Ishikawa (cell line): ENCODE data around the gene MAST4.

Experiments used
- CEBPB ChIP-seq: IDR thresholded peaks from 2 replicates; pipeline ENCODE4 v1.6.1; 2012
- CREB1 ChIP-seq: IDR thresholded peaks from 2 replicates; pipeline ENCODE4 v1.6.1; 2012; ENCODE audit warnings: low read depth
- EGR1 ChIP-seq: IDR thresholded peaks from 2 replicates; pipeline ENCODE4 v1.6.1; 2012
- EP300 ChIP-seq: IDR thresholded peaks from 2 replicates; pipeline ENCODE4 v1.6.1; 2012; ENCODE audit warnings: borderline replicate concordance
- FOXM1 ChIP-seq: IDR thresholded peaks from 2 replicates; pipeline ENCODE4 v1.6.1; 2012; ENCODE audit warnings: low read depth, borderline replicate concordance
- MAX ChIP-seq: IDR thresholded peaks from 2 replicates; pipeline ENCODE4 v1.6.1; 2012
- NFIC ChIP-seq: IDR thresholded peaks from 2 replicates; pipeline ENCODE4 v1.6.1; 2012
- RAD21 ChIP-seq: IDR thresholded peaks from 2 replicates; pipeline ENCODE4 v1.6.1; 2012; ENCODE audit warnings: low read depth
- REST ChIP-seq: IDR thresholded peaks from 2 replicates; pipeline ENCODE4 v1.6.1; 2012; ENCODE audit warnings: low read depth, mild to moderate bottlenecking
- TAF1 ChIP-seq: IDR thresholded peaks from 2 replicates; pipeline ENCODE4 v1.6.1; 2012; ENCODE audit warnings: low read depth, mild to moderate bottlenecking
- TCF12 ChIP-seq: IDR thresholded peaks from 2 replicates; pipeline ENCODE4 v1.6.1; 2012; ENCODE audit warnings: low read depth
- TEAD4 ChIP-seq: IDR thresholded peaks from 2 replicates; pipeline ENCODE4 v1.6.1; 2012
- USF1 ChIP-seq: IDR thresholded peaks from 2 replicates; pipeline ENCODE4 v1.6.1; 2012
- YY1 ChIP-seq: IDR thresholded peaks from 2 replicates; pipeline ENCODE4 v1.6.1; 2012; ENCODE audit warnings: low read depth
- ZBTB7A ChIP-seq: IDR thresholded peaks from 2 replicates; pipeline ENCODE4 v1.6.1; 2012; ENCODE audit warnings: low read depth

MAST4 gene

GRCh38 chr5:66979738-66980137 lies 383.5 kb downstream of the MAST4 start:
- TF ChIP-seq YY1 (no peak), USF1 (no peak), CEBPB (no peak), TEAD4 (no peak), REST (no peak), FOXM1 (no peak), RAD21 (no peak), EP300 (no peak), MAX (no peak), TAF1 (no peak), EGR1 (no peak), CREB1 (no peak)

GRCh38 chr5:66981266-66982055 lies 385.3 kb downstream of the MAST4 start:
- no peak for TF ChIP-seq TEAD4
- TF ChIP-seq RAD21 = no peak
- TF ChIP-seq EGR1 = no peak
- TF ChIP-seq EP300 = no peak
- no peak for TF ChIP-seq REST

- TF ChIP-seq EGR1 (no peak), MAX (no peak), USF1 (no peak), RAD21 (no peak), TEAD4 (no peak), TAF1 (no peak), FOXM1 (no peak), CREB1 (no peak)
These were observed 385.8 kb downstream of the MAST4 start for GRCh38 chr5:66982056-66982387.

- no peak for TF ChIP-seq YY1
- TF ChIP-seq CEBPB = no peak
- TF ChIP-seq RAD21 = no peak
- no peak for TF ChIP-seq MAX
- TF ChIP-seq EP300 = no peak
- TF ChIP-seq USF1 = no peak
- TF ChIP-seq TCF12 = no peak
- TF ChIP-seq CREB1 = no peak
- no peak for TF ChIP-seq FOXM1
- no peak for TF ChIP-seq EGR1
- TF ChIP-seq TEAD4 = no peak
- TF ChIP-seq TAF1 = no peak
- no peak for TF ChIP-seq ZBTB7A
- TF ChIP-seq NFIC = no peak
- no peak for TF ChIP-seq REST
These were observed 386.3 kb downstream of the MAST4 start for GRCh38 chr5:66982470-66982869.
